IMR-90 (cell line): ENCODE measurements around the gene DDN. TPM values are rescaled to one million over a fixed set of nuclear protein-coding genes. Genes with fewer than 3 reads are reported as not detected.

Source experiments
- ATAC-seq: fragments of 200-7000 bp; cut with Tn5 transposase; 2 replicates; pipeline ENCODE4 v1.9.1; 2020; ENCODE audit warnings: low read depth, mild to moderate bottlenecking, moderate library complexity
- BruUV-seq: library from RNA; stranded (reverse); fragments of 400-500 nt; replicated peaks from 2 replicates; lab custom pipeline; 2021; lab: Mats Ljungman, UMichigan
- CTCF ChIA-PET: fragments of 300-600 bp; formaldehyde crosslinking; extraction: SDS; loops from one replicate; lab custom pipeline; 2021; ENCODE audit warnings: antibody characterized with exemption; lab: Yijun Ruan, JAX
- POLR2A ChIA-PET: fragments of 300-600 bp; sonication (Branson Sonifier 250); formaldehyde crosslinking; loops from one replicate; lab custom pipeline; 2022; ENCODE audit warnings: antibody characterized with exemption; ENCODE audit not compliant: unreplicated experiment; lab: Charles Lee
- DNase-seq: peaks from one replicate; pipeline ENCODE4 v3.0.0; 2013
- H2AFZ ChIP-seq: replicated peaks from 2 replicates; pipeline ENCODE3; 2013; ENCODE audit warnings: low read length, mild to moderate bottlenecking; ENCODE audit not compliant: poor library complexity
- H2AK5ac ChIP-seq: 2 replicates; pipeline ENCODE4 v1.6.1; 2013; ENCODE audit warnings: low read depth, low read length, inconsistent platforms
- H2AK9ac ChIP-seq: replicated peaks from 2 replicates; pipeline ENCODE3; 2013; ENCODE audit warnings: mild to moderate bottlenecking, low read depth, low read length, moderate library complexity; ENCODE audit not compliant: poor library complexity
- H2BK120ac ChIP-seq: 2 replicates; pipeline ENCODE4 v1.6.1; 2013; ENCODE audit warnings: low read depth, low read length, inconsistent platforms
- H2BK15ac ChIP-seq: 3 replicates; pipeline ENCODE4 v1.6.1; 2013; ENCODE audit warnings: low read depth, low read length, inconsistent platforms
- H2BK20ac ChIP-seq: 2 replicates; pipeline ENCODE4 v1.6.1; 2013; ENCODE audit warnings: low read depth, mild to moderate bottlenecking, inconsistent platforms, low read length, moderate library complexity
- H2BK5ac ChIP-seq: 2 replicates; pipeline ENCODE4 v1.6.1; 2013; ENCODE audit warnings: mild to moderate bottlenecking, low read depth, low read length, inconsistent platforms; ENCODE audit not compliant: poor library complexity, severe bottlenecking
- H3K14ac ChIP-seq: replicated peaks from 2 replicates; pipeline ENCODE4 v1.6.1; 2013; ENCODE audit warnings: low read depth, low read length, inconsistent platforms
- H3K18ac ChIP-seq: 2 replicates; pipeline ENCODE4 v1.6.1; 2013; ENCODE audit warnings: low read depth, low read length, control low read depth
- H3K23ac ChIP-seq: 2 replicates; pipeline ENCODE4 v1.6.1; 2013; ENCODE audit warnings: low read depth, low read length, inconsistent platforms
- H3K27ac ChIP-seq: 2 replicates; pipeline ENCODE4 v1.5.1; 2013; ENCODE audit warnings: mild to moderate bottlenecking, control low read depth, low read length; ENCODE audit not compliant: insufficient read depth
- H3K27me3 ChIP-seq: 2 replicates; pipeline ENCODE4 v1.6.1; 2013; ENCODE audit warnings: low read length; ENCODE audit not compliant: control insufficient read depth, insufficient read depth
- H3K36me3 ChIP-seq: 2 replicates; pipeline ENCODE4 v1.6.1; 2013; ENCODE audit warnings: low read length, mixed read lengths; ENCODE audit not compliant: control insufficient read depth, insufficient read depth
- H3K4ac ChIP-seq: 2 replicates; pipeline ENCODE4 v1.6.1; 2013; ENCODE audit warnings: low read depth, low read length, inconsistent platforms
- H3K4me1 ChIP-seq: 2 replicates; pipeline ENCODE4 v1.6.1; 2013; ENCODE audit warnings: low read length, mixed read lengths; ENCODE audit not compliant: control insufficient read depth, insufficient read depth
- H3K4me2 ChIP-seq: 2 replicates; pipeline ENCODE4 v1.6.1; 2013; ENCODE audit warnings: low read depth, mild to moderate bottlenecking, control low read depth, low read length, moderate library complexity
- H3K4me3 ChIP-seq: 2 replicates; pipeline ENCODE4 v1.5.1; 2013; ENCODE audit warnings: low read depth, mild to moderate bottlenecking, control low read depth, low read length, moderate library complexity; ENCODE audit not compliant: insufficient read depth
- H3K56ac ChIP-seq: 2 replicates; pipeline ENCODE4 v1.6.1; 2013; ENCODE audit warnings: low read length, inconsistent platforms; ENCODE audit not compliant: insufficient read depth; ENCODE audit errors: extremely low read depth
- H3K79me1 ChIP-seq, 2 experiments: 2 replicates each; pipeline ENCODE4 v1.6.1; 2013; ENCODE audit warnings: low read length in 2 of 2, inconsistent platforms in 1 of 2, low read depth in 1 of 2
- H3K9ac ChIP-seq: 2 replicates; pipeline ENCODE4 v1.6.1; 2013; ENCODE audit warnings: low read depth, low read length, control low read depth
- H3K9me1 ChIP-seq: 2 replicates; pipeline ENCODE4 v1.6.1; 2013; ENCODE audit warnings: low read length, inconsistent platforms; ENCODE audit not compliant: insufficient read depth
- H3K9me3 ChIP-seq: 2 replicates; pipeline ENCODE4 v1.6.1; 2013; ENCODE audit warnings: low read length; ENCODE audit not compliant: control insufficient read depth, insufficient read depth
- H4K20me1 ChIP-seq: 2 replicates; pipeline ENCODE4 v1.6.1; 2013; ENCODE audit warnings: low read length, inconsistent platforms; ENCODE audit not compliant: insufficient read depth
- H4K5ac ChIP-seq: 2 replicates; pipeline ENCODE4 v1.6.1; 2013; ENCODE audit warnings: mild to moderate bottlenecking, low read depth, low read length, control low read depth
- H4K8ac ChIP-seq, 2 experiments: 2 replicates each; pipeline ENCODE4 v1.6.1; 2013; ENCODE audit warnings: low read depth in 2 of 2, low read length in 2 of 2, control low read depth in 1 of 2, inconsistent platforms in 1 of 2
- H4K91ac ChIP-seq: 2 replicates; pipeline ENCODE4 v1.6.1; 2013; ENCODE audit warnings: low read depth, low read length, inconsistent platforms; ENCODE audit not compliant: insufficient read depth
- CEBPB ChIP-seq: IDR thresholded peaks from 2 replicates; pipeline ENCODE4 v1.6.1; 2012; ENCODE audit warnings: low read depth, low read length, improper control_type of control experiment
- CHD1 ChIP-seq: IDR thresholded peaks from 2 replicates; pipeline ENCODE4 v1.6.1; 2012; ENCODE audit warnings: low read depth, low read length, improper control_type of control experiment
- FOS ChIP-seq: fragments of 150-350 bp; IDR thresholded peaks from 2 replicates; pipeline ENCODE4 v1.6.1; 2016; ENCODE audit warnings: low read depth, low read length
- MAFK ChIP-seq: IDR thresholded peaks from 2 replicates; pipeline ENCODE4 v1.6.1; 2012; ENCODE audit warnings: low read depth, low read length, improper control_type of control experiment
- MAZ ChIP-seq: IDR thresholded peaks from 2 replicates; pipeline ENCODE4 v1.6.1; 2012; ENCODE audit warnings: low read depth, mild to moderate bottlenecking, low read length, improper control_type of control experiment, moderate library complexity, borderline replicate concordance
- MXI1 ChIP-seq: IDR thresholded peaks from 2 replicates; pipeline ENCODE4 v1.6.1; 2012; ENCODE audit warnings: low read depth, mild to moderate bottlenecking, low read length, moderate library complexity, borderline replicate concordance
- NFE2L2 ChIP-seq: fragments of 150-350 bp; IDR thresholded peaks from 2 replicates; pipeline ENCODE4 v1.6.1; 2016; ENCODE audit warnings: low read depth, mild to moderate bottlenecking, low read length
- POLR2A ChIP-seq: IDR thresholded peaks from 2 replicates; pipeline ENCODE4 v1.6.1; 2012; ENCODE audit warnings: mild to moderate bottlenecking, low read depth, low read length
- RAD21 ChIP-seq: IDR thresholded peaks from 2 replicates; pipeline ENCODE4 v1.6.1; 2012; ENCODE audit warnings: low read length, improper control_type of control experiment
- RCOR1 ChIP-seq: IDR thresholded peaks from 2 replicates; pipeline ENCODE4 v1.6.1; 2012; ENCODE audit warnings: mild to moderate bottlenecking, low read length, improper control_type of control experiment; ENCODE audit not compliant: insufficient replicate concordance
- RFX5 ChIP-seq: IDR thresholded peaks from 2 replicates; pipeline ENCODE4 v1.8.0; 2012; ENCODE audit warnings: low read depth, mild to moderate bottlenecking, low read length, moderate library complexity
- SMC3 ChIP-seq: fragments of 150-350 bp; IDR thresholded peaks from 2 replicates; pipeline ENCODE4 v1.6.1; 2016; ENCODE audit warnings: low read depth, mild to moderate bottlenecking, antibody characterized with exemption, low read length, moderate library complexity
- WGBS, 2 experiments: methylation state at CpG; one replicate each; pipeline versions ENCODE4 v1.1.5 to v1.1.7; 2013; ENCODE audit warnings: missing lambda C conversion rate in 2 of 2; ENCODE audit not compliant: insufficient read length in 1 of 2; ENCODE audit errors: extremely low coverage in 2 of 2; 5-methylcytosine and 5-hydroxymethylcytosine counted together
- dilution Hi-C: fragments of 300-500 bp; cut with HindIII; formaldehyde crosslinking; loops from one replicate; pipeline ENCODE4 v1.14.3; 2018; ENCODE audit warnings: low sequenced_read_pairs; ENCODE audit not compliant: unreplicated experiment
- in situ Hi-C: fragments of 300-500 bp; cut with MboI; formaldehyde crosslinking; loops from 3 replicates; pipeline ENCODE4 v1.14.3; 2019; ENCODE audit warnings: low sequenced_read_pairs, inconsistent platforms, mixed read lengths
- intact Hi-C: fragments of 100-400 bp; cut with micrococcal nuclease; formaldehyde crosslinking; loops from 2 replicates; pipeline ENCODE4 v1.10.0; 2022
- polyA plus RNA-seq, 3 experiments: library from polyadenylated mRNA; depleted of rRNA; stranded (reverse); fragments of >200 nt; gene quantifications; 2 replicates each; pipeline ENCODE4 v1.2.3, GENCODE V29; 2012; ENCODE audit warnings: low replicate concordance in 1 of 3
- total RNA-seq: library from RNA; depleted of rRNA; stranded (reverse); fragments of >200 nt; gene quantifications from 2 replicates; pipeline ENCODE4 v1.2.3, GENCODE V29; 2012
- TF ChIP-seq, protein P1 (sequence below): fragments of 150-350 bp; IDR thresholded peaks from 2 replicates; pipeline ENCODE4 v1.6.1; 2016; ENCODE audit warnings: low read depth, mild to moderate bottlenecking, low read length, moderate library complexity, borderline replicate concordance
- TF ChIP-seq, protein P2 (sequence below): fragments of 150-350 bp; IDR thresholded peaks from 2 replicates; pipeline ENCODE4 v1.6.1; 2017; ENCODE audit warnings: mild to moderate bottlenecking, antibody characterized with exemption, low read length, low read depth
- TF ChIP-seq, protein P3 (sequence below): conservative IDR thresholded peaks from 2 replicates; pipeline ENCODE4 v1.5.1; 2012; ENCODE audit warnings: mild to moderate bottlenecking, low read depth, low read length, improper control_type of control experiment

The DDN gene
- total and polyA plus RNA-seq, 2 of the 4 experiments (the other 2 are of a cell fraction) = 0.18 to 0.21 TPM

DNA sequence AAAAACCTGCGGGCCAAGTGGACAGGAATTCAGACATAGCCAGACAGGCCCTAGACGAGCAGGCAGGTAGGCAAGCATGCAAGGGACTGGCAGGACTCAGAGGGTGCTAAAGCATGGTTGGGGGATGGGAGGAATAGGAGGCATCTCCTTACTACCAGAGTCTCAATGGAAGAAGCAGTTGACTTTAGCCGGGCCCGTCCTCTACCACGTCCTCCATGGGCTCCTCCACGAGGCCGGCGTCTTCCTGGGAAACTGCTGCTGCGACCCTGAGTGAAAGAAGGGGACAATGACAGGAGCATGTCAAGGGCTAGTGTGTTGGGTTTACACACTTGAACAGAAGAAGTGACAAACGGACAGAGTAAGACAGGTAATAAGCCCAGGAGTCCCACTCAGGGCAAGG lies 49.8 kb upstream of the DDN start:
- H3K14ac ChIP-seq = no peak overlapping the region

More for the DNA sequence above, 49.8 kb upstream of the DDN start:
- H2BK20ac ChIP-seq = no peak overlapping the region; the same call in 1 of the 2 replicates
- peaks cover 12% of the 10 kb centered on the region for H3K9me1 ChIP-seq
- H3K79me1 ChIP-seq = peaks cover 52 to 75% of the 10 kb centered on the region in 2 experiments
- no peak for ATAC-seq
- H3K18ac ChIP-seq = no peak overlapping the region
- H2AK9ac ChIP-seq = no peak overlapping the region
- H3K36me3 ChIP-seq = peaks cover 89% of the 10 kb centered on the region
- H3K56ac ChIP-seq = no peak overlapping the region
- H3K9me3 ChIP-seq = no peaks in the 10 kb centered on the region
- WGBS, 2 experiments = 92% methylated on average over 4 of the region's 10 CpGs; no CpG with 5 or more reads in 1 of the 2 experiments
- H4K20me1 ChIP-seq = peaks cover 71% of the 10 kb centered on the region
- no peak overlapping the region for H3K23ac ChIP-seq
- CTCF ChIA-PET = interaction anchor here (1.0 kb wide), 1 partner anchor 15 kb away, joined by 4 read pairs; no protein-coding TSS in a partner anchor
- no peak overlapping the region for H2BK5ac ChIP-seq
- DNase-seq = no peak
- no peak overlapping the region for H3K27ac ChIP-seq
- dilution Hi-C loops = no loop called here
- TF ChIP-seq RAD21 (no peak), POLR2A (no peak), FOS (no peak), MAFK (no peak), MAZ (no peak), CEBPB (no peak), RFX5 (no peak), RCOR1 (no peak), CHD1 (no peak), MXI1 (no peak), SMC3 (no peak), NFE2L2 (no peak)
- TF ChIP-seq, protein P1, sequence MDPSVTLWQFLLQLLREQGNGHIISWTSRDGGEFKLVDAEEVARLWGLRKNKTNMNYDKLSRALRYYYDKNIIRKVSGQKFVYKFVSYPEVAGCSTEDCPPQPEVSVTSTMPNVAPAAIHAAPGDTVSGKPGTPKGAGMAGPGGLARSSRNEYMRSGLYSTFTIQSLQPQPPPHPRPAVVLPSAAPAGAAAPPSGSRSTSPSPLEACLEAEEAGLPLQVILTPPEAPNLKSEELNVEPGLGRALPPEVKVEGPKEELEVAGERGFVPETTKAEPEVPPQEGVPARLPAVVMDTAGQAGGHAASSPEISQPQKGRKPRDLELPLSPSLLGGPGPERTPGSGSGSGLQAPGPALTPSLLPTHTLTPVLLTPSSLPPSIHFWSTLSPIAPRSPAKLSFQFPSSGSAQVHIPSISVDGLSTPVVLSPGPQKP = no peak
- TF ChIP-seq, protein P2, sequence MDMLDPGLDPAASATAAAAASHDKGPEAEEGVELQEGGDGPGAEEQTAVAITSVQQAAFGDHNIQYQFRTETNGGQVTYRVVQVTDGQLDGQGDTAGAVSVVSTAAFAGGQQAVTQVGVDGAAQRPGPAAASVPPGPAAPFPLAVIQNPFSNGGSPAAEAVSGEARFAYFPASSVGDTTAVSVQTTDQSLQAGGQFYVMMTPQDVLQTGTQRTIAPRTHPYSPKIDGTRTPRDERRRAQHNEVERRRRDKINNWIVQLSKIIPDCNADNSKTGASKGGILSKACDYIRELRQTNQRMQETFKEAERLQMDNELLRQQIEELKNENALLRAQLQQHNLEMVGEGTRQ = no peak
- TF ChIP-seq, protein P3, sequence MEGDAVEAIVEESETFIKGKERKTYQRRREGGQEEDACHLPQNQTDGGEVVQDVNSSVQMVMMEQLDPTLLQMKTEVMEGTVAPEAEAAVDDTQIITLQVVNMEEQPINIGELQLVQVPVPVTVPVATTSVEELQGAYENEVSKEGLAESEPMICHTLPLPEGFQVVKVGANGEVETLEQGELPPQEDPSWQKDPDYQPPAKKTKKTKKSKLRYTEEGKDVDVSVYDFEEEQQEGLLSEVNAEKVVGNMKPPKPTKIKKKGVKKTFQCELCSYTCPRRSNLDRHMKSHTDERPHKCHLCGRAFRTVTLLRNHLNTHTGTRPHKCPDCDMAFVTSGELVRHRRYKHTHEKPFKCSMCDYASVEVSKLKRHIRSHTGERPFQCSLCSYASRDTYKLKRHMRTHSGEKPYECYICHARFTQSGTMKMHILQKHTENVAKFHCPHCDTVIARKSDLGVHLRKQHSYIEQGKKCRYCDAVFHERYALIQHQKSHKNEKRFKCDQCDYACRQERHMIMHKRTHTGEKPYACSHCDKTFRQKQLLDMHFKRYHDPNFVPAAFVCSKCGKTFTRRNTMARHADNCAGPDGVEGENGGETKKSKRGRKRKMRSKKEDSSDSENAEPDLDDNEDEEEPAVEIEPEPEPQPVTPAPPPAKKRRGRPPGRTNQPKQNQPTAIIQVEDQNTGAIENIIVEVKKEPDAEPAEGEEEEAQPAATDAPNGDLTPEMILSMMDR = no peak
- H2AK5ac ChIP-seq = 0 out of 2 replicates have a peak overlapping the region, but pooled peaks have one; percentile 2
- H2AFZ ChIP-seq = no peak overlapping the region
- no peak overlapping the region for H4K5ac ChIP-seq
- intact Hi-C loops = no loop called here
- H3K4me3 ChIP-seq = no peak overlapping the region
- no peak overlapping the region for H2BK120ac ChIP-seq
- no peak overlapping the region for H2BK15ac ChIP-seq
- in situ Hi-C loops = no loop called here
- H3K27me3 ChIP-seq = no peaks in the 10 kb centered on the region
- H3K4ac ChIP-seq = no peak overlapping the region; the same call in 1 of the 2 replicates
- peaks cover 7% of the 10 kb centered on the region for H3K4me1 ChIP-seq
- 0 out of 4 replicates have a peak overlapping the region, but pooled peaks of 1 of the 2 experiments have one; percentile 66 for H4K8ac ChIP-seq
- no peak overlapping the region; the same call in 1 of the 2 replicates for H4K91ac ChIP-seq
- no peak overlapping the region for H3K9ac ChIP-seq
- POLR2A ChIA-PET = no interaction called here
- BruUV-seq = no TSS peak
- H3K4me2 ChIP-seq = no peak overlapping the region
